ENCODE results near the gene UPF1. TPM values are rescaled to one million over a fixed set of nuclear protein-coding genes. Genes with fewer than 3 reads are reported as not detected.

The UPF1 gene
- polyA plus RNA-seq, 2 of the 4 experiments (the other 2 are of a cell fraction) = 19.2 to 28.6 TPM

DNA sequence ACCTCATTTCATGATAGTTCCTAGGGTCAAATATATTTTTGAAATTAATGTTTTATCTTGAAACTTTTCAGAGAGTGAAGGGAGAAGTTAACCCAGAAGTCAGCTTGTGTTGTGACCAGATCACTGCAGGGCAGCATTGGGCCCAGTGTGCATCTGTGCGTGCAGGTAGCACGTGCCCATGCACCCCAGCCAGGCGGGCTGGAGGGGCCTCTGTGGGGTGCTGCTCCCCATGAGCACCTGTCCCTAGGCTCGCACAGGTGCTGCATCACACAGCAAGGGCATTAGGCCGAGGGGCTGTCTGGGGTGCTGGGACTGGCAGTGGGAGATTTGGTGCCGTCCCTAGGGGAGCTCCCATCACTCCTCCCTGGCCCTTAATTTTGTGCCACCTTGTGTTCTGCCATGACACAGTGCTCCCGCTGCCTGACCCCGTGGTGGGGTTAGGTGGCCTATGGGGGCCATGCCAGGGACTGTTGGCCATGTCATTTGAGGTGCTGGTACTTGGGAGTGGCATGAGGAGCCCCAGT, 13.1 kb downstream of the UPF1 start:
- ATAC-seq (no peak), DNase-seq (ENCODE audit: low read depth in 1 of 2, low spot score in 1 of 2) (no peak), FAIRE-seq (no peak)
- CTCF ChIA-PET = interaction anchor here (1.1 to 5.3 kb wide), 9 partner anchors 9 to 254 kb away, joined by 3 to 32 read pairs (median 5); no protein-coding TSS in a partner anchor
- TF ChIP-seq FOSB (CRISPR knock-in tag; IDR thresholded peaks at IDR 0.05) = no peak
- TF ChIP-seq, protein P1, sequence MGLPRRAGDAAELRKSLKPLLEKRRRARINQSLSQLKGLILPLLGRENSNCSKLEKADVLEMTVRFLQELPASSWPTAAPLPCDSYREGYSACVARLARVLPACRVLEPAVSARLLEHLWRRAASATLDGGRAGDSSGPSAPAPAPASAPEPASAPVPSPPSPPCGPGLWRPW (IDR thresholded peaks at IDR 0.05) = no peak
- TF ChIP-seq HOXB5 (CRISPR knock-in tag; IDR thresholded peaks at IDR 0.05) = no peak
- no peak for TF ChIP-seq CEBPB (IDR thresholded peaks at IDR 0.05)
- no peak for TF ChIP-seq POLR2AphosphoS2 (conservative IDR thresholded peaks at IDR 0.05; ENCODE audit: low read length)
- TF ChIP-seq ZC3H11A (IDR thresholded peaks at IDR 0.05) = no peak
- no peak for TF ChIP-seq MYC (IDR thresholded peaks at IDR 0.05; ENCODE audit: borderline replicate concordance, low read length)
- no peak for TF ChIP-seq FOSL2 (IDR thresholded peaks at IDR 0.05)
- TF ChIP-seq FOSL2 (CRISPR knock-in tag; IDR thresholded peaks at IDR 0.05) = no peak
- WGBS (ENCODE audit: missing lambda C conversion rate) = 83% methylated on average over 3 of the region's 8 CpGs
- Histone ChIP-seq H3K9me3 (no peaks in the 10 kb centered on the region), H3K27ac (no peak overlapping the region), H3K4me2 (no peak overlapping the region), H3K4me3 (no peak overlapping the region), H3K4me1 (0 out of 3 replicates have a peak, but pooled peaks cover 4% of the 10 kb centered on the region)
- POLR2A ChIA-PET = interaction anchor here (0.7 to 1.6 kb wide), 2 partner anchors 9 to 12 kb away, joined by 3 read pairs; no protein-coding TSS in a partner anchor

- TF ChIP-seq, protein P2, sequence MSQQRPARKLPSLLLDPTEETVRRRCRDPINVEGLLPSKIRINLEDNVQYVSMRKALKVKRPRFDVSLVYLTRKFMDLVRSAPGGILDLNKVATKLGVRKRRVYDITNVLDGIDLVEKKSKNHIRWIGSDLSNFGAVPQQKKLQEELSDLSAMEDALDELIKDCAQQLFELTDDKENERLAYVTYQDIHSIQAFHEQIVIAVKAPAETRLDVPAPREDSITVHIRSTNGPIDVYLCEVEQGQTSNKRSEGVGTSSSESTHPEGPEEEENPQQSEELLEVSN (IDR thresholded peaks at IDR 0.05; ENCODE audit: borderline replicate concordance, low read depth) = no peak
- no peak for TF ChIP-seq RFX5 (IDR thresholded peaks at IDR 0.05)
- TF ChIP-seq POLR2A (IDR thresholded peaks at IDR 0.05; ENCODE audit: low read length) = no peak
- POLR2A ChIA-PET = no interaction called here
- no peak for DNase-seq (ENCODE audit: low read depth in 1 of 2, low spot score in 1 of 2)
- Histone ChIP-seq H3K27ac (no peak overlapping the region), H3K9me3 (no peaks in the 10 kb centered on the region), H3K4me1 (0 out of 3 replicates have a peak, but pooled peaks cover 4% of the 10 kb centered on the region), H3K4me3 (no peak overlapping the region), H3K4me2 (no peak overlapping the region)
- ATAC-seq = no peak
- CTCF ChIA-PET = interaction anchor here (1.2 to 5.3 kb wide), 9 partner anchors 8 to 253 kb away, joined by 3 to 46 read pairs (median 21); no protein-coding TSS in a partner anchor
- WGBS (ENCODE audit: missing lambda C conversion rate) = 88% methylated on average over 12 of the region's 12 CpGs
- FAIRE-seq = no peak
These were observed 14.2 kb downstream of the UPF1 start for GRCh38 chr19:18845961-18846360.

- H3K27ac ChIP-seq = no peak overlapping the region
- H3K4me2 ChIP-seq = no peak overlapping the region
- CTCF ChIA-PET = interaction anchor here (0.6 to 5.3 kb wide), 46 partner anchors 9 to 396 kb away, joined by 3 to 46 read pairs (median 4); partner anchors contain the start of genes REX1BD and UPF1
- FAIRE-seq = no peak
- WGBS (ENCODE audit: missing lambda C conversion rate) = 75% methylated on average over 14 of the region's 19 CpGs
- peak; percentile 62 to 68 for DNase-seq (ENCODE audit: low read depth in 1 of 2, low spot score in 1 of 2)
- POLR2A ChIA-PET = interaction anchor here (0.6 to 1.2 kb wide), 2 partner anchors 254 to 258 kb away, joined by 3 to 4 read pairs; no protein-coding TSS in a partner anchor
- 0 out of 3 replicates have a peak, but pooled peaks cover 4% of the 10 kb centered on the region for H3K4me1 ChIP-seq
- H3K9me3 ChIP-seq = no peaks in the 10 kb centered on the region
- ATAC-seq = peak; percentile 96 to 98
- no peak overlapping the region for H3K4me3 ChIP-seq
- TF ChIP-seq ESRRA (IDR thresholded peaks at IDR 0.05; ENCODE audit: borderline replicate concordance, low read length) (no peak), RAD21 (conservative IDR thresholded peaks at IDR 0.05 in 1 of 2, IDR thresholded peaks at IDR 0.05 in 1 of 2) (peak; percentile 74 to 81), ZC3H11A (IDR thresholded peaks at IDR 0.05) (no peak), ZNF302 (CRISPR knock-in tag; IDR thresholded peaks at IDR 0.05) (no peak), ZFP36 (IDR thresholded peaks at IDR 0.05; ENCODE audit: borderline replicate concordance, partially characterized antibody) (no peak), ZSCAN20 (CRISPR knock-in tag; IDR thresholded peaks at IDR 0.05) (no peak), SMC3 (IDR thresholded peaks at IDR 0.05) (peak; percentile 59), GATA3 (IDR thresholded peaks at IDR 0.05; ENCODE audit: borderline replicate concordance) (no peak), RCOR1 (IDR thresholded peaks at IDR 0.05; ENCODE audit: low read depth, low read length) (no peak), EHF (CRISPR knock-in tag; IDR thresholded peaks at IDR 0.05) (no peak), RFX5 (IDR thresholded peaks at IDR 0.05) (no peak), FOSB (CRISPR knock-in tag; IDR thresholded peaks at IDR 0.05) (no peak), KDM5A (IDR thresholded peaks at IDR 0.05) (no peak), MYC (IDR thresholded peaks at IDR 0.05; ENCODE audit: borderline replicate concordance, low read length) (no peak), POLR2AphosphoS2 (conservative IDR thresholded peaks at IDR 0.05; ENCODE audit: low read length) (no peak), MAX (IDR thresholded peaks at IDR 0.05) (no peak), EHMT2 (IDR thresholded peaks at IDR 0.05; ENCODE audit: low read depth) (no peak), NR3C1 (IDR thresholded peaks at IDR 0.05) (no peak), CTCF (IDR thresholded peaks at IDR 0.05) (peak; percentile 74), RARB (CRISPR knock-in tag; IDR thresholded peaks at IDR 0.05) (no peak), HEYL (CRISPR knock-in tag; IDR thresholded peaks at IDR 0.05) (no peak)
- TF ChIP-seq, protein P3, sequence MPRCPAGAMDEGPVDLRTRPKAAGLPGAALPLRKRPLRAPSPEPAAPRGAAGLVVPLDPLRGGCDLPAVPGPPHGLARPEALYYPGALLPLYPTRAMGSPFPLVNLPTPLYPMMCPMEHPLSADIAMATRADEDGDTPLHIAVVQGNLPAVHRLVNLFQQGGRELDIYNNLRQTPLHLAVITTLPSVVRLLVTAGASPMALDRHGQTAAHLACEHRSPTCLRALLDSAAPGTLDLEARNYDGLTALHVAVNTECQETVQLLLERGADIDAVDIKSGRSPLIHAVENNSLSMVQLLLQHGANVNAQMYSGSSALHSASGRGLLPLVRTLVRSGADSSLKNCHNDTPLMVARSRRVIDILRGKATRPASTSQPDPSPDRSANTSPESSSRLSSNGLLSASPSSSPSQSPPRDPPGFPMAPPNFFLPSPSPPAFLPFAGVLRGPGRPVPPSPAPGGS (IDR thresholded peaks at IDR 0.05) = no peak
These were observed 15.2 kb downstream of the UPF1 start for GRCh38 chr19:18846862-18847548.

Measured in A549 (cell line).